K562 (cell line): ENCODE results near the gene GATA5. TPM values are rescaled to one million over a fixed set of nuclear protein-coding genes. Genes with fewer than 3 reads are reported as not detected.

ENCODE experiments used
- ATAC-seq: fragments of 200-7000 bp; cut with Tn5 transposase; 3 replicates; pipeline ENCODE4 v1.9.1; 2020; ENCODE audit warnings: moderate library complexity
- BruUV-seq: library from RNA; stranded (reverse); fragments of 400-500 nt; replicated peaks from 2 replicates; lab custom pipeline; 2021; lab: Mats Ljungman, UMichigan
- CTCF ChIA-PET: fragments of 300-600 bp; formaldehyde crosslinking; extraction: SDS; loops from one replicate; lab custom pipeline; 2021; ENCODE audit warnings: low intra/inter-chr PET ratio; lab: Yijun Ruan, JAX
- POLR2A ChIA-PET: fragments of 300-600, 350-650 bp; sonication (Branson Sonifier 250); formaldehyde crosslinking; extraction: SDS; loops from one replicate; lab custom pipeline; 2021; ENCODE audit warnings: antibody characterized with exemption, inconsistent platforms; lab: Yijun Ruan, JAX
- DNase-seq, 4 experiments: peaks; one replicate each; pipeline versions ENCODE4 v3.0.0 to v3.0.0-alpha.2; 2011 to 2018; ENCODE audit warnings: low spot score in 3 of 4, mixed read lengths in 3 of 4; ENCODE audit errors: extremely low read depth in 1 of 4
- FAIRE-seq: peaks from 2 replicates; lab custom pipeline; 2011; peaks lifted over from hg19 to GRCh38; lab: Jason Lieb, UNC
- H2AFZ ChIP-seq: 2 replicates; pipeline ENCODE4 v1.6.0; 2011; ENCODE audit warnings: low read depth, low read length, control low read depth, inconsistent platforms
- H3K27ac ChIP-seq: fragments of 200-600 bp; 3 replicates; pipeline ENCODE4 v1.8.0; 2011; ENCODE audit warnings: low read depth, mild to moderate bottlenecking, control low read depth, inconsistent platforms, low read length, moderate library complexity, mixed read lengths; ENCODE audit errors: extremely low read depth
- H3K27me3 ChIP-seq, 2 experiments: fragments of 300-600 bp in 1 of 2; 2 replicates in 1 of 2; 3 replicates in 1 of 2; pipeline versions ENCODE4 v1.6.0 to v1.8.0; 2011; ENCODE audit warnings: inconsistent platforms in 2 of 2, low read length in 2 of 2, mild to moderate bottlenecking in 1 of 2, mixed read lengths in 1 of 2, moderate library complexity in 1 of 2; ENCODE audit not compliant: control insufficient read depth in 2 of 2, insufficient read depth in 2 of 2
- H3K36me3 ChIP-seq: fragments of 300-600 bp; 3 replicates; pipeline ENCODE4 v1.8.0; 2011; ENCODE audit warnings: mild to moderate bottlenecking, low read length, inconsistent platforms; ENCODE audit not compliant: control insufficient read depth, insufficient read depth
- H3K4me1 ChIP-seq, 2 experiments: fragments of 200-600 bp in 1 of 2; replicated peaks in 1 of 2; 2 replicates in 1 of 2; 3 replicates in 1 of 2; pipeline versions ENCODE4 v1.5.1 to v1.8.0; 2011; ENCODE audit warnings: inconsistent platforms in 2 of 2, low read length in 2 of 2, mild to moderate bottlenecking in 1 of 2, mixed read lengths in 1 of 2, moderate library complexity in 1 of 2; ENCODE audit not compliant: control insufficient read depth in 2 of 2, insufficient read depth in 2 of 2
- H3K4me2 ChIP-seq: 2 replicates; pipeline ENCODE4 v1.6.1; 2011; ENCODE audit warnings: low read length, control low read depth, inconsistent platforms, mixed read lengths; ENCODE audit not compliant: insufficient read depth
- H3K4me3 ChIP-seq: fragments of 200-600 bp; sonication (generic), shearing (Covaris generic); 2 replicates; pipeline ENCODE4 v1.5.1; 2016; ENCODE audit warnings: control low read depth, inconsistent platforms
- H3K79me2 ChIP-seq: fragments of 200-600 bp; 3 replicates; pipeline ENCODE4 v1.8.0; 2011; ENCODE audit warnings: low read length, inconsistent platforms; ENCODE audit not compliant: control insufficient read depth, insufficient read depth
- H3K9ac ChIP-seq, 2 experiments: 2 replicates each; pipeline versions ENCODE4 v1.6.0 to v1.6.1; 2011; ENCODE audit warnings: low read depth in 2 of 2, low read length in 2 of 2, control low read depth in 1 of 2, inconsistent platforms in 1 of 2, mild to moderate bottlenecking in 1 of 2, mixed read lengths in 1 of 2; ENCODE audit not compliant: insufficient read depth in 1 of 2
- H3K9me1 ChIP-seq: one replicate; pipeline ENCODE4 v1.6.0; 2011; ENCODE audit warnings: inconsistent platforms, mild to moderate bottlenecking, low read length, moderate library complexity; ENCODE audit not compliant: control insufficient read depth, insufficient read depth
- H3K9me3 ChIP-seq: replicated peaks from 2 replicates; pipeline ENCODE4 v1.5.1; 2011; ENCODE audit warnings: low read depth, low read length, inconsistent platforms; ENCODE audit not compliant: control insufficient read depth, insufficient read depth
- H4K20me1 ChIP-seq: replicated peaks from 2 replicates; pipeline ENCODE4 v1.6.1; 2011; ENCODE audit warnings: low read length, inconsistent platforms, mixed read lengths; ENCODE audit not compliant: control insufficient read depth, insufficient read depth
- CHCHD3 ChIP-seq: fragments of 250-450 bp; sonication (Bioruptor Pico); IDR thresholded peaks from 2 replicates; pipeline ENCODE4 v2.1.2; 2022; ENCODE audit warnings: mild to moderate bottlenecking
- HOXB6 ChIP-seq: fragments of 250-450 bp; sonication (Bioruptor Pico); IDR thresholded peaks from 2 replicates; pipeline ENCODE4 v1.5.1; 2022; ENCODE audit warnings: mild to moderate bottlenecking, borderline replicate concordance
- KLF13 ChIP-seq: fragments of 450-650 bp; IDR thresholded peaks from 2 replicates; pipeline ENCODE4 v1.6.1; 2016; ENCODE audit warnings: missing genetic modification characterization, low read depth, mild to moderate bottlenecking, missing compliant biosample characterization, moderate library complexity, borderline replicate concordance
- MAFF ChIP-seq: IDR thresholded peaks from 2 replicates; pipeline ENCODE4 v1.6.1; 2012; ENCODE audit warnings: low read length, improper control_type of control experiment
- MAFG ChIP-seq: fragments of 450-650 bp; conservative IDR thresholded peaks from 2 replicates; pipeline ENCODE4 v1.6.1; 2016; ENCODE audit warnings: missing genetic modification characterization, missing compliant biosample characterization
- NKRF ChIP-seq: fragments of 450-650 bp; IDR thresholded peaks from 2 replicates; pipeline ENCODE4 v1.6.1; 2016; ENCODE audit warnings: borderline replicate concordance
- NUFIP1 ChIP-seq: fragments of 450-650 bp; IDR thresholded peaks from 2 replicates; pipeline ENCODE4 v1.6.1; 2018; ENCODE audit not compliant: partially characterized antibody
- SRSF3 ChIP-seq: fragments of 200-400 bp; formaldehyde crosslinking; IDR thresholded peaks from 2 replicates; pipeline ENCODE4 v1.6.1; 2016; ENCODE audit warnings: mild to moderate bottlenecking, low read length, moderate library complexity; ENCODE audit not compliant: insufficient read depth
- U2AF2 ChIP-seq: fragments of 200-400 bp; formaldehyde crosslinking; optimal IDR thresholded peaks from 2 replicates; pipeline ENCODE3; 2017; ENCODE audit warnings: low read depth, mild to moderate bottlenecking, low read length
- YY1 ChIP-seq, 3 experiments: IDR thresholded peaks; 2 replicates each; pipeline ENCODE4 v1.6.1; 2011; ENCODE audit warnings: low read length in 2 of 3, mild to moderate bottlenecking in 2 of 3, moderate library complexity in 2 of 3, borderline replicate concordance in 1 of 3, control low read depth in 1 of 3, low read depth in 1 of 3; ENCODE audit not compliant: insufficient read depth in 3 of 3, insufficient replicate concordance in 2 of 3, control insufficient read depth in 1 of 3, insufficient read length in 1 of 3; ENCODE audit errors: extremely low read depth in 1 of 3
- ZNF263 ChIP-seq: sonication (generic); formaldehyde crosslinking; IDR thresholded peaks from 2 replicates; pipeline ENCODE4 v1.8.0; 2022; ENCODE audit warnings: mild to moderate bottlenecking, missing genetic modification reagents, borderline replicate concordance
- ZNF354B ChIP-seq: fragments of 250-450 bp; sonication (Bioruptor Pico); IDR thresholded peaks from 2 replicates; pipeline ENCODE4 v1.4.0; 2020
- ZNF444 ChIP-seq: fragments of 250-450 bp; sonication (Bioruptor Pico); IDR thresholded peaks from 2 replicates; pipeline ENCODE4 v1.4.0; 2020; ENCODE audit warnings: mild to moderate bottlenecking, moderate library complexity
- ZNF57 ChIP-seq: fragments of 450-650 bp; formaldehyde crosslinking; IDR thresholded peaks from 2 replicates; pipeline ENCODE4 v1.4.0; 2020; ENCODE audit warnings: mild to moderate bottlenecking, moderate library complexity
- WGBS: fragments of 100-300 bp; shearing (Covaris generic); methylation state at CpG from one replicate; pipeline ENCODE4 v1.1.6; 2016; ENCODE audit warnings: low coverage, mixed read lengths; ENCODE audit not compliant: insufficient coverage; ENCODE audit errors: missing lambda C conversion rate; 5-methylcytosine and 5-hydroxymethylcytosine counted together
- in situ Hi-C: fragments of 300-500 bp; cut with MboI; formaldehyde crosslinking; loops from 4 replicates; pipeline ENCODE4 v1.15.0; 2018; ENCODE audit warnings: inconsistent platforms, mixed read lengths
- intact Hi-C: fragments of 100-400 bp; cut with micrococcal nuclease; formaldehyde crosslinking; loops from 2 replicates; pipeline ENCODE4 v1.14.2; 2022
- polyA plus RNA-seq, 8 experiments: library from polyadenylated mRNA; depleted of rRNA in 4 of 8; stranded (reverse) in 5 of 8; unstranded in 3 of 8; fragments of >200 nt; fragmentation: Nextera tagmentation in 2 of 8; fragmentation: Illumina TruSeq in 1 of 8; extraction: Ambion mirVana in 2 of 8; extraction: Trizol in 1 of 8; gene quantifications; 2 replicates each; pipeline versions ENCODE4 v1.2.1 to v1.2.3, GENCODE V29; 2011 to 2014; ENCODE audit warnings: inconsistent platforms in 1 of 8, missing spikeins in 1 of 8
- total RNA-seq, 7 experiments: library from RNA; depleted of rRNA in 6 of 7; stranded (reverse); fragments of >200 nt in 6 of 7; fragmentation: Illumina TruSeq in 2 of 7; extraction: Trizol in 2 of 7; gene quantifications; 2 replicates each; pipeline versions ENCODE4 v1.2.1 to v1.2.3, GENCODE V29; 2011 to 2021; ENCODE audit warnings: low replicate concordance in 1 of 7
- TF ChIP-seq, protein P1 (sequence below), 2 experiments: fragments of 450-650 bp in 1 of 2; IDR thresholded peaks; 2 replicates each; pipeline ENCODE4 v1.6.1; 2011 to 2017; ENCODE audit warnings: low read depth in 2 of 2, antibody characterized with exemption in 1 of 2, borderline replicate concordance in 1 of 2, low read length in 1 of 2, mild to moderate bottlenecking in 1 of 2, mixed read lengths in 1 of 2; ENCODE audit not compliant: control insufficient read depth in 1 of 2

Gene GATA5
- total and polyA plus RNA-seq, 9 of the 15 experiments (the other 6 are each of a cell fraction or from before 2014, with no cell fraction given), result 0.09 to 0.57 (median 0.20) TPM; not detected in 3

DNA sequence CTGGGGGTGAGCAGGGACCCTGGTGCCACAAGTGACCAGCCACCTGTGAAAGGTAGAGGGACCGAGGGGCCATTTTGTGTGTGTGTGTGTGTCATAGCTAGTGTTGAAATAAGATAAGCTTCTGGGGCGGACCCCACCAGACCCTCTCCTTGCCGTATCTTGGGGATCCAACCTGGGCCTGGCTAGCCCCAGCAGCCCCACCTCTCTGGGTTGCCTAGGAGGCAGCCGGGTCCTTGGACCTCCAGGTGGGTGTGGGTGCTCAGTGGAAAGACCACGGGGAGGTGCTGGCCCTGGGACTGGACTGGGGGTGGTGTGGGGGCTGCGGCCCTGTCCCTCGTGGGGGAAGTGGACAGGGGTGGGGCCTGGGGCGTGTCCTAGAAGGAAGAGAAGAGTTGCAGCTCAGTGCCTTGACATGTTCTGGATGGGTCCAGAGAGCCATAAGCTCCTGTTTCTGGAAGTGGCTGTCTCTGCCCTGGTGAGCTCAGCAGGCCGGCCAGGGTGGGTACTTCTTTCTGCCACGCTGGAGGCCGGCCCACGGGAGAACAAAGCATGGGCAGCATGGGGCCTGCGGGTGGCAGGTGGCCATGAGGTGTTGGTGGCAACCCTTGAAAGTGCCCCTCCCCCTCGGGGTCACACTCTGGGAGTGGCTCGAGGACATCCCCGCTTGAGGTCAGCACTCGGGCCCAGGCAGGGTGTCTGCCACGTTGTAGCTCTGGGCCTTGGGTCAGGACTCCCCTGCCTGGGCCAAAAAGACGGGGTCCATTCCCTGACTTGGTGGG is 56.9 kb downstream of the GATA5 start:
- no peaks in the 10 kb centered on the region for H3K79me2 ChIP-seq
- H3K36me3 ChIP-seq, result no peaks in the 10 kb centered on the region
- H4K20me1 ChIP-seq, result 0 out of 2 replicates have a peak, but pooled peaks cover 10% of the 10 kb centered on the region
- intact Hi-C loops, result no loop called here
- DNase-seq (peak; percentile 53 to 78 (median 73)), FAIRE-seq (no peak), ATAC-seq (peak; percentile 56)
- peaks cover 8 to 90% of the 10 kb centered on the region in 2 experiments; a peak in 4 of 5 replicates for H3K4me1 ChIP-seq
- no peak overlapping the region for H3K4me3 ChIP-seq
- H3K27ac ChIP-seq, result no peak overlapping the region
- peak overlapping the region in 1 of 2 experiments; percentile 8; a peak in 2 of 4 replicates for H3K9ac ChIP-seq
- no TSS peak for BruUV-seq
- POLR2A ChIA-PET, result interaction anchor here (0.7 to 1.3 kb wide), 4 partner anchors 14 to 823 kb away, joined by 3 to 5 read pairs (median 3); no protein-coding TSS in a partner anchor
- CTCF ChIA-PET, result no interaction called here
- H3K4me2 ChIP-seq, result no peak overlapping the region
- 18% methylated on average over 17 of the region's 19 CpGs for WGBS
- peaks cover 10 to 45% of the 10 kb centered on the region in 2 experiments; a peak in 4 of 5 replicates for H3K27me3 ChIP-seq
- no peak overlapping the region for H2AFZ ChIP-seq
- H3K9me3 ChIP-seq, result no peaks in the 10 kb centered on the region
- in situ Hi-C loops, result loop anchor here (5.0 to 10.0 kb wide), 2 partner anchors 73 to 196 kb away; no protein-coding TSS in a partner anchor
- peaks cover 3% of the 10 kb centered on the region for H3K9me1 ChIP-seq
- TF ChIP-seq ZNF444 (CRISPR knock-in tag), result no peak
- TF ChIP-seq, protein P1, sequence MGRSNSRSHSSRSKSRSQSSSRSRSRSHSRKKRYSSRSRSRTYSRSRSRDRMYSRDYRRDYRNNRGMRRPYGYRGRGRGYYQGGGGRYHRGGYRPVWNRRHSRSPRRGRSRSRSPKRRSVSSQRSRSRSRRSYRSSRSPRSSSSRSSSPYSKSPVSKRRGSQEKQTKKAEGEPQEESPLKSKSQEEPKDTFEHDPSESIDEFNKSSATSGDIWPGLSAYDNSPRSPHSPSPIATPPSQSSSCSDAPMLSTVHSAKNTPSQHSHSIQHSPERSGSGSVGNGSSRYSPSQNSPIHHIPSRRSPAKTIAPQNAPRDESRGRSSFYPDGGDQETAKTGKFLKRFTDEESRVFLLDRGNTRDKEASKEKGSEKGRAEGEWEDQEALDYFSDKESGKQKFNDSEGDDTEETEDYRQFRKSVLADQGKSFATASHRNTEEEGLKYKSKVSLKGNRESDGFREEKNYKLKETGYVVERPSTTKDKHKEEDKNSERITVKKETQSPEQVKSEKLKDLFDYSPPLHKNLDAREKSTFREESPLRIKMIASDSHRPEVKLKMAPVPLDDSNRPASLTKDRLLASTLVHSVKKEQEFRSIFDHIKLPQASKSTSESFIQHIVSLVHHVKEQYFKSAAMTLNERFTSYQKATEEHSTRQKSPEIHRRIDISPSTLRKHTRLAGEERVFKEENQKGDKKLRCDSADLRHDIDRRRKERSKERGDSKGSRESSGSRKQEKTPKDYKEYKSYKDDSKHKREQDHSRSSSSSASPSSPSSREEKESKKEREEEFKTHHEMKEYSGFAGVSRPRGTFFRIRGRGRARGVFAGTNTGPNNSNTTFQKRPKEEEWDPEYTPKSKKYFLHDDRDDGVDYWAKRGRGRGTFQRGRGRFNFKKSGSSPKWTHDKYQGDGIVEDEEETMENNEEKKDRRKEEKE (IDR thresholded peaks at IDR 0.05; ENCODE audit: borderline replicate concordance in 1 of 2, control insufficient read depth in 1 of 2, low read depth in 2 of 2, low read length in 1 of 2), result no peak
- no peak for TF ChIP-seq NUFIP1
- TF ChIP-seq KLF13, result no peak
- no peak for TF ChIP-seq ZNF57 (CRISPR knock-in tag)
- no peak for TF ChIP-seq MAFG (tag)
- no peak for TF ChIP-seq U2AF2
- TF ChIP-seq HOXB6 (CRISPR knock-in tag), result no peak
- TF ChIP-seq MAFF, result no peak
- TF ChIP-seq NKRF, result no peak
- TF ChIP-seq CHCHD3 (CRISPR knock-in tag), result no peak
- TF ChIP-seq YY1 (IDR thresholded peaks at IDR 0.05; ENCODE audit: borderline replicate concordance in 1 of 3, control insufficient read depth in 1 of 3, extremely low read depth in 1 of 3, insufficient read depth in 3 of 3, insufficient read length in 1 of 3, insufficient replicate concordance in 2 of 3, low read depth in 1 of 3, low read length in 2 of 3), result peak in 1 of 3 experiments; percentile 74
- TF ChIP-seq ZNF263 (CRISPR knock-in tag), result 0 out of 2 replicates have a peak, but pooled peaks have one; percentile 8
- TF ChIP-seq SRSF3, result no peak
- TF ChIP-seq ZNF354B, result no peak
